Right lobe of liver (tissue), 6 donors: ENCODE results near the gene CHRNB2. TPM values are rescaled to one million over a fixed set of nuclear protein-coding genes. Genes with fewer than 3 reads are reported as not detected.

ENCODE experiments used
- ATAC-seq, 4 donors: fragments of 200-7000 bp; cut with Tn5 transposase; one replicate each; pipeline ENCODE4 v1.9.1; 2020; ENCODE audit warnings: mild to moderate bottlenecking in 4 of 4, moderate library complexity in 4 of 4
- DNase-seq, 3 donors: peaks; one replicate each; pipeline ENCODE4 v3.0.0-alpha.2; 2020
- H3K27ac ChIP-seq, 3 donors: fragments of 200-600 bp; one replicate each; pipeline ENCODE4 v1.8.0; 2022
- H3K27me3 ChIP-seq, 2 donors: fragments of 200-600 bp; one replicate each; pipeline ENCODE4 v1.8.0; 2022
- H3K36me3 ChIP-seq, 4 donors: fragments of 200-600 bp; sonication (generic) in 1 of 4; one replicate each; pipeline versions ENCODE4 v1.5.1 to v1.8.0; 2017 to 2022; ENCODE audit warnings: control low read depth in 1 of 4
- H3K4me1 ChIP-seq, 4 donors: fragments of 200-600 bp; sonication (generic) in 1 of 4; one replicate each; pipeline versions ENCODE4 v1.5.1 to v1.8.0; 2017 to 2022; ENCODE audit warnings: control low read depth in 1 of 4
- H3K4me3 ChIP-seq, 3 donors: fragments of 200-600 bp; one replicate each; pipeline ENCODE4 v1.8.0; 2022
- H3K9me3 ChIP-seq, 4 donors: fragments of 200-600 bp; sonication (generic) in 1 of 4; one replicate each; pipeline versions ENCODE4 v1.5.1 to v1.8.0; 2017 to 2022; ENCODE audit warnings: control low read depth in 1 of 4
- CTCF ChIP-seq, 4 donors: fragments of 200-600 bp in 3 of 4; fragments of 450-650 bp in 1 of 4; IDR thresholded peaks; one replicate each; pipeline versions ENCODE4 v1.5.1 to v1.8.0; 2016 to 2022; ENCODE audit warnings: antibody characterized with exemption in 4 of 4, mild to moderate bottlenecking in 2 of 4
- POLR2A ChIP-seq: fragments of 450-650 bp; IDR thresholded peaks from one replicate; pipeline ENCODE4 v1.6.1; 2017; ENCODE audit warnings: antibody characterized with exemption, mild to moderate bottlenecking
- WGBS: methylation state at CpG from one replicate; pipeline ENCODE4 v1.1.6; 2018; ENCODE audit warnings: low coverage, low lambda C conversion rate; ENCODE audit not compliant: insufficient coverage; ENCODE audit errors: missing lambda C conversion rate; 5-methylcytosine and 5-hydroxymethylcytosine counted together
- intact Hi-C, 2 donors: fragments of 100-400 bp; cut with DNase I; formaldehyde crosslinking; loops; one replicate each; pipeline versions ENCODE4 v1.11.2 to v1.14.1; 2022
- total RNA-seq, 6 experiments: library from RNA; depleted of rRNA in 2 of 6; stranded (reverse); fragments of >200 nt in 2 of 6; fragmentation: NEBNext Ultra II Directional in 3 of 6; extraction: Animal tissue kit (Norgen Biotek cat#: 25700) in 3 of 6; gene quantifications; one replicate each; pipeline versions ENCODE4 v1.1.0 to v1.2.4, GENCODE V29; 2016 to 2023
- donor health status: DM: no; HTN: yes; CAD: no.
- donor health status: DM: no; HTN: no; CAD: no.
- donor health status: DM: no; HTN: no; CAD: no.
- donor health status: DM: no; HTN: yes; CAD: no.
- donor health status: DM: no; HTN: yes; CAD: no.

CHRNB2 gene
- total RNA-seq, 6 experiments from 2014 or later: 0.07 TPM; not detected in 5

GRCh38 chr1:154571964-154572288 is 4.3 kb downstream of the CHRNB2 start:
- no peak for TF ChIP-seq POLR2A
- no peak for TF ChIP-seq CTCF (IDR thresholded peaks at IDR 0.05)
- DNase-seq: no peak
- H3K9me3 ChIP-seq: no peaks in the 10 kb centered on the region
- peaks cover 0 to 6% (median 0%) of the 10 kb centered on the region in 4 donors for H3K4me1 ChIP-seq
- no peaks in the 10 kb centered on the region for H3K27me3 ChIP-seq
- intact Hi-C loops: loop anchor here in 1 of 2 donors (10.0 kb wide), 1 partner anchor 323 kb away; no protein-coding TSS in a partner anchor
- WGBS: 100% methylated on average over 2 of the region's 29 CpGs
- no peaks in the 10 kb centered on the region for H3K36me3 ChIP-seq
- no peak overlapping the region for H3K4me3 ChIP-seq
- no peak overlapping the region for H3K27ac ChIP-seq
- ATAC-seq: no peak

- DNase-seq (no peak), ATAC-seq (no peak)
- H3K9me3 ChIP-seq: no peaks in the 10 kb centered on the region
- H3K27me3 ChIP-seq: no peaks in the 10 kb centered on the region
- no peak overlapping the region for H3K4me3 ChIP-seq
- H3K36me3 ChIP-seq: no peaks in the 10 kb centered on the region
- TF ChIP-seq CTCF (IDR thresholded peaks at IDR 0.05): no peak
- no peak for TF ChIP-seq POLR2A
- peaks cover 0 to 4% (median 0%) of the 10 kb centered on the region in 4 donors for H3K4me1 ChIP-seq
- intact Hi-C loops: loop anchor here in 1 of 2 donors (10.0 kb wide), 1 partner anchor 322 kb away; no protein-coding TSS in a partner anchor
- H3K27ac ChIP-seq: no peak overlapping the region
- WGBS: 40% methylated on average over 2 of the region's 10 CpGs
Observed at GRCh38 chr1:154572468-154573167, 5.0 kb downstream of the CHRNB2 start.

GRCh38 chr1:154573168-154573510 is 5.6 kb downstream of the CHRNB2 start:
- intact Hi-C loops: loop anchor here in 1 of 2 donors (10.0 kb wide), 1 partner anchor 322 kb away; no protein-coding TSS in a partner anchor
- no peak for TF ChIP-seq CTCF (IDR thresholded peaks at IDR 0.05)
- TF ChIP-seq POLR2A: no peak

DNA sequence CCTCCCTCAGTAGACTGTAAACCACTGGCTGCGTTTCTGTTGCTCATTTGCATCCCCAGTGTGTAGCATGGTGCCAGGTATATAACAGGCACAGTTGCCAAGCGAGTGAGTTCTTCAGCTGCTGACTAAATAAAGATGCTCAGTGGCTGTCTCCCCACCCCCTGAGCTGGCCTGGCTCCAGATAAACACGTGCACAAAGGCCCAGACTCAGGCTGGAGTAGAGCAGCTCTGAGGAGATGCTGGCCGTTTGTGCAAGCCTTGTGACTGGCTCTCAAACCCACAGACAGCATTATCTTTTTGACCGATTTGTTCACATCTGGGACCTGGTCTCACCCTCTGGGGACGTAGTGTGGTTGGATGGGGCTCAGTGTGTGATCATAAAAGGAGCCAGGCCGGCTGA is 7.1 kb downstream of the CHRNB2 start:
- intact Hi-C loops: loop anchor here in 1 of 2 donors (10.0 kb wide), 1 partner anchor 320 kb away; no protein-coding TSS in a partner anchor
- Histone ChIP-seq H3K27me3 (no peaks in the 10 kb centered on the region), H3K9me3 (no peaks in the 10 kb centered on the region), H3K36me3 (peaks cover 0 to 8% (median 1%) of the 10 kb centered on the region in 4 donors), H3K4me3 (no peak overlapping the region), H3K27ac (no peak overlapping the region), H3K4me1 (no peaks in the 10 kb centered on the region)
- DNase-seq (no peak), ATAC-seq (no peak)
- WGBS: 9% methylated on average over 5 of the region's 7 CpGs
- TF ChIP-seq POLR2A (no peak), CTCF (IDR thresholded peaks at IDR 0.05) (no peak)

More at GRCh38 chr1:154573168-154573510, 5.6 kb downstream of the CHRNB2 start:
- no peaks in the 10 kb centered on the region for H3K36me3 ChIP-seq
- no peaks in the 10 kb centered on the region for H3K9me3 ChIP-seq
- ATAC-seq: no peak
- H3K4me3 ChIP-seq: no peak overlapping the region
- no peaks in the 10 kb centered on the region for H3K27me3 ChIP-seq
- WGBS: 80% methylated on average over 1 of the region's 3 CpGs
- H3K4me1 ChIP-seq: no peaks in the 10 kb centered on the region
- no peak overlapping the region for H3K27ac ChIP-seq
- no peak for DNase-seq
